Tibial nerve (tissue), 4 donors: ENCODE data around the gene BRAT1. TPM values are rescaled to one million over a fixed set of nuclear protein-coding genes. Genes with fewer than 3 reads are reported as not detected.

Source experiments
- DNase-seq, 2 donors: peaks; one replicate each; pipeline ENCODE4 v3.0.0-alpha.2; 2019; ENCODE audit warnings: low spot score in 2 of 2
- H3K27ac ChIP-seq, 4 donors: fragments of 200-600 bp; sonication (generic) in 3 of 4; one replicate each; pipeline ENCODE4 v1.5.1; 2017 to 2019; ENCODE audit warnings: mild to moderate bottlenecking in 1 of 4
- H3K27me3 ChIP-seq, 2 donors: fragments of 200-600 bp; sonication (generic) in 1 of 2; one replicate each; pipeline versions ENCODE4 v1.5.1 to v1.6.0; 2017 to 2019
- H3K36me3 ChIP-seq, 3 donors: fragments of 200-600 bp; sonication (generic); one replicate each; pipeline ENCODE4 v1.5.1; 2018 to 2019
- H3K4me1 ChIP-seq, 4 donors: fragments of 200-600 bp; sonication (generic) in 3 of 4; one replicate each; pipeline ENCODE4 v1.5.1; 2017 to 2019
- H3K4me3 ChIP-seq, 4 donors: fragments of 200-600 bp; sonication (generic) in 3 of 4; one replicate each; pipeline ENCODE4 v1.5.1; 2017 to 2019; ENCODE audit warnings: mild to moderate bottlenecking in 1 of 4, moderate library complexity in 1 of 4
- H3K9me3 ChIP-seq, 4 donors: fragments of 200-600 bp; sonication (generic) in 3 of 4; one replicate each; pipeline ENCODE4 v1.5.1; 2017 to 2019
- EP300 ChIP-seq, 2 donors: sonication (generic); formaldehyde crosslinking; IDR thresholded peaks; one replicate each; pipeline ENCODE4 v1.6.1; 2017; ENCODE audit warnings: antibody characterized with exemption in 2 of 2, mild to moderate bottlenecking in 1 of 2
- POLR2A ChIP-seq, 2 donors: fragments of 450-650 bp; IDR thresholded peaks; one replicate each; pipeline ENCODE4 v1.6.1; 2017; ENCODE audit warnings: antibody characterized with exemption in 2 of 2, mild to moderate bottlenecking in 2 of 2, moderate library complexity in 2 of 2
- WGBS, 2 donors: methylation state at CpG; one replicate each; pipeline ENCODE4 v1.1.5; 2018; 5-methylcytosine and 5-hydroxymethylcytosine counted together
- small RNA-seq: library from RNA; depleted of rRNA; stranded (forward); fragments of <200 nt; gene quantifications from one replicate; pipeline ENCODE3, GENCODE V24; 2016
- total RNA-seq, 4 donors: library from RNA; depleted of rRNA; stranded (reverse); fragments of >200 nt; gene quantifications; one replicate each; pipeline ENCODE4 v1.1.0, GENCODE V29; 2016
- TF ChIP-seq, protein P1 (sequence below), 5 experiments: fragments of 200-600 bp in 3 of 5; fragments of 450-650 bp in 2 of 5; sonication (generic) in 3 of 5; IDR thresholded peaks; one replicate each; pipeline ENCODE4 v1.5.1; 2016 to 2019; ENCODE audit warnings: antibody characterized with exemption in 5 of 5, mild to moderate bottlenecking in 3 of 5, moderate library complexity in 2 of 5

Gene BRAT1
- total RNA-seq, 4 donors from 2014 or later = 38.0 to 72.9 (median 52.0) TPM

- Histone ChIP-seq H3K36me3 (no peaks in the 10 kb centered on the region), H3K9me3 (no peaks in the 10 kb centered on the region), H3K27me3 (peaks cover 0 to 5% of the 10 kb centered on the region in 2 donors), H3K4me1 (peaks cover 0 to 51% (median 24%) of the 10 kb centered on the region in 4 donors), H3K4me3 (no peak overlapping the region), H3K27ac (peak overlapping the region in 2 of 4 donors; percentile 49 to 51)
- TF ChIP-seq EP300 (IDR thresholded peaks at IDR 0.05) = no peak
- TF ChIP-seq POLR2A (IDR thresholded peaks at IDR 0.05) = no peak
- TF ChIP-seq, protein P1, sequence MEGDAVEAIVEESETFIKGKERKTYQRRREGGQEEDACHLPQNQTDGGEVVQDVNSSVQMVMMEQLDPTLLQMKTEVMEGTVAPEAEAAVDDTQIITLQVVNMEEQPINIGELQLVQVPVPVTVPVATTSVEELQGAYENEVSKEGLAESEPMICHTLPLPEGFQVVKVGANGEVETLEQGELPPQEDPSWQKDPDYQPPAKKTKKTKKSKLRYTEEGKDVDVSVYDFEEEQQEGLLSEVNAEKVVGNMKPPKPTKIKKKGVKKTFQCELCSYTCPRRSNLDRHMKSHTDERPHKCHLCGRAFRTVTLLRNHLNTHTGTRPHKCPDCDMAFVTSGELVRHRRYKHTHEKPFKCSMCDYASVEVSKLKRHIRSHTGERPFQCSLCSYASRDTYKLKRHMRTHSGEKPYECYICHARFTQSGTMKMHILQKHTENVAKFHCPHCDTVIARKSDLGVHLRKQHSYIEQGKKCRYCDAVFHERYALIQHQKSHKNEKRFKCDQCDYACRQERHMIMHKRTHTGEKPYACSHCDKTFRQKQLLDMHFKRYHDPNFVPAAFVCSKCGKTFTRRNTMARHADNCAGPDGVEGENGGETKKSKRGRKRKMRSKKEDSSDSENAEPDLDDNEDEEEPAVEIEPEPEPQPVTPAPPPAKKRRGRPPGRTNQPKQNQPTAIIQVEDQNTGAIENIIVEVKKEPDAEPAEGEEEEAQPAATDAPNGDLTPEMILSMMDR (IDR thresholded peaks at IDR 0.05) = no peak
- 24 to 26% methylated on average over 13 of the region's 13 CpGs for WGBS, 2 donors
- no peak for DNase-seq
Observed at GRCh38 chr7:2490181-2490651, 65.1 kb downstream of the BRAT1 start.

GRCh38 chr7:2488681-2489080, 66.6 kb downstream of the BRAT1 start:
- WGBS, 2 donors = 22 to 27% methylated on average over 9 of the region's 9 CpGs

DNA sequence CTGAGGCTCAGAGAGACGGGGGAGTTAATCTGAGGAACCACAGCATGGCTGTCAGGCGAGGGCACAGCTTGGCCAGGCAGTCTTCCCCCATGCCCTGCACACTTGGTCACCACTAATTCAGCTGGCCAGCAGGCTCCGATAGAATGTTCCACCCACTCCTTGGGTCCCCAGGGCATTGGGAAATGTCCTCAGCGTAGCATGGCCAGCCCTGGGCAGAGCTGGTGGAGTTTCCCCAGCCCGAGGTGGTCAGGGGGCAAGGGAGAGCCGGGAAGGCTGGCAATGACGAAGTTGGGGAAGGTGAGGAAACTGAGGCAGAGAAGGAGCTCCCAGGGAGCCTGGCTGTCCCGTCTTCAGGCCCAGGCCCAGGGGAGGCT, 67.1 kb downstream of the BRAT1 start:
- Histone ChIP-seq H3K27ac (peak overlapping the region in 3 of 4 donors; percentile 8 to 75 (median 26)), H3K4me1 (peaks cover 0 to 39% (median 24%) of the 10 kb centered on the region in 4 donors), H3K9me3 (peaks cover 0 to 3% (median 0%) of the 10 kb centered on the region in 4 donors), H3K36me3 (no peaks in the 10 kb centered on the region), H3K27me3 (no peaks in the 10 kb centered on the region), H3K4me3 (no peak overlapping the region)
- 43 to 47% methylated on average over 7 to 8 of the region's 8 CpGs for WGBS, 2 donors
- TF ChIP-seq POLR2A (IDR thresholded peaks at IDR 0.05) = no peak
- TF ChIP-seq EP300 (IDR thresholded peaks at IDR 0.05) = no peak
- TF ChIP-seq, protein P1 (IDR thresholded peaks at IDR 0.05) = no peak
- peak; percentile 64 to 68 for DNase-seq

More at GRCh38 chr7:2488681-2489080, 66.6 kb downstream of the BRAT1 start:
- Histone ChIP-seq H3K9me3 (no peaks in the 10 kb centered on the region), H3K36me3 (no peaks in the 10 kb centered on the region), H3K4me1 (peaks cover 0 to 43% (median 24%) of the 10 kb centered on the region in 4 donors), H3K27ac (peak overlapping the region in 2 of 4 donors; percentile 8 to 75), H3K27me3 (no peaks in the 10 kb centered on the region), H3K4me3 (no peak overlapping the region)
- TF ChIP-seq, protein P1 (IDR thresholded peaks at IDR 0.05) = no peak
- no peak for TF ChIP-seq POLR2A (IDR thresholded peaks at IDR 0.05)
- no peak for TF ChIP-seq EP300 (IDR thresholded peaks at IDR 0.05)
- no peak for DNase-seq

Small RNA genes within 50 kb of the gene (small RNA-seq; reads per million reads assigned to genes)
- gene MIR4648 = not detected

Other genes starting within 250 kb of the BRAT1 start
- 10 to 100 TPM in 3 of 4 donors, 1 to 10 TPM in 1; 8.6 to 39.6 (median 18.9) TPM for gene SNX8, start 241.1 kb downstream of the BRAT1 start, total RNA-seq
- gene EIF3B, start 200.7 kb downstream of the BRAT1 start, total RNA-seq = 100 to 1,000 TPM; 124 to 232 (median 147) TPM
- 10 to 100 TPM; 21.0 to 29.9 (median 29.3) TPM for gene CHST12, start 151.9 kb downstream of the BRAT1 start, total RNA-seq
- not detected for gene GRIFIN, start 79.1 kb downstream of the BRAT1 start, total RNA-seq
- 10 to 100 TPM in 3 of 4 donors, 1 to 10 TPM in 1; 8.8 to 21.6 (median 11.3) TPM for gene LFNG, start 35.8 kb downstream of the BRAT1 start, total RNA-seq
- gene IQCE, start 3.5 kb upstream of the BRAT1 start, total RNA-seq = 10 to 100 TPM; 16.8 to 46.9 (median 26.9) TPM
- gene TTYH3, start 76.5 kb upstream of the BRAT1 start, total RNA-seq = 10 to 100 TPM in 3 of 4 donors, 1 to 10 TPM in 1; 7.2 to 43.2 (median 15.7) TPM
- 1 to 10 TPM in 2 of 4 donors, under 1 TPM in 2; 0.39 to 1.7 (median 1.2) TPM for gene AMZ1, start 132.7 kb upstream of the BRAT1 start, total RNA-seq